ENCODE measurements around the gene ZIC4.

Gene ZIC4

DNA sequence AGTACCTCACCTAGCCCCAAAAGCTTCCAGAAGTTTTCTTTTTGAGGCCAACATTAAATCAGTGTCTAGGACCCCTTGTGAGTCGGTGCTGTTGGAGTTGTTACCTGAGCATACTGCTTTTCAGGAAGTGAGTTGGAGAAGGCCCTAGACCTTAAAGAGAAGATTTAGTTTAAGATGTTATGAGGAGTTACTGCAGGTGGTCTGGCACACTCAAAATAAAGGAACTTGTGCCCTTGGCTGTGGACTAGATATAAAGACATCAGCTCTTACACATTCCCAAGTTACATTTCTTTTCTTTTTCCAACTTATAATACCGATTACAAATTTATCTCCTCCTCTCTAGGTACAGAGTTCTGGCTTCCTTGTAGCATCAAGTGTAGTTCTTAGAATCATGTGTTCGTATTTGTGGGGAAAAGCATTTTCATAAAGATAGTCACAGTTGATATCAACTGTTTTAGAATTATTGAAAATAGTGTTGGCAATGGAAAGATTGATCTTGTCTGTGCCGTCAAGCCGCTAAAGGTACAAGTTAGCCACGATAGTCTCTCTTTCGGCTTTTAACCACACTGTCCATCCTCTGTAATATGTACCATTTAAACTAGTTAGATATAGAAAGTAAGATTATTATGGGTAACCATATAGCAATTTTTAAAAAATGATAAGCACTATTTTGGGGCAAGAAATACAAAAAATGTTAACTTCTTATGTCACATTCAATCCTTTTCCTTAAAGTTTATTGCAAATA lies 11.4 kb upstream of the ZIC4 start:
- no peak for DNase-seq

DNA sequence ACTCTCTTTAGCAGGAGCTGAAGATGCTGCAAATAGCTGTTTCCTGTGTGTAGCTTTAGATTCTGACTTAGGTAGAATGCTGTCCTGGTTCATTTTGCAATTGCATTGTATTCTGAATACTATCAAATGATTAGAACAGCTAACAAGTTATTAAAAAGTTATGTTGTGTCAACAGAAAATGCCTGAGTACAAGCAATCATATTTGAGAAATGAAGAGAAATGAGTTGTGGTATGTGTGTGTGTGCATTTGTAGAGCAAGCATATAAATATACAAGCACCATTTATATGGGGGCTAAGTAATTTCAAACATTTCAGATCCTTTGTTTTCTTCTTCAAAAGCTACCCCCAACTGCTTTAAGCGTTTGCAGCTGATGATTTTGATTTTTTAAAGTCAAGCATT lies 10.6 kb upstream of the ZIC4 start:
- no peak for DNase-seq

DNA sequence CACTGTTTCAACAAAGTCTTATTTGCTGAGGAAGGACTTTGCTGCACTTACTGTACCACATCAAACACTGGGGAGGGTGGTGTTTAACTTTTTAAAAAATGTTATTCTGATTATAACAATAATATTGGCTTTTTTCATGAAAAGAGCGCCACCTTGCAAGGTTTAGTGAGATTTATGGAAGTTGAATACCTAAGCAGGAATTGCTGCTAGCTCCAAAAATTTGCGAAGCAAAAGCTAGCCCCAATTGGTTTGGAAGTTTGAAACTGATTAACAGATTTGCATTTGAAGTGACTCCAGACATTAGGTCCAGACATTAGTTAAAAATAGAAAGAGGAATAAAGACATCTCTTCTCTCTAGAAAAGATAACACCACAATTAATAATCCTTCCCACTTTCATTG lies 9.5 kb upstream of the ZIC4 start:
- DNase-seq = no peak

DNA sequence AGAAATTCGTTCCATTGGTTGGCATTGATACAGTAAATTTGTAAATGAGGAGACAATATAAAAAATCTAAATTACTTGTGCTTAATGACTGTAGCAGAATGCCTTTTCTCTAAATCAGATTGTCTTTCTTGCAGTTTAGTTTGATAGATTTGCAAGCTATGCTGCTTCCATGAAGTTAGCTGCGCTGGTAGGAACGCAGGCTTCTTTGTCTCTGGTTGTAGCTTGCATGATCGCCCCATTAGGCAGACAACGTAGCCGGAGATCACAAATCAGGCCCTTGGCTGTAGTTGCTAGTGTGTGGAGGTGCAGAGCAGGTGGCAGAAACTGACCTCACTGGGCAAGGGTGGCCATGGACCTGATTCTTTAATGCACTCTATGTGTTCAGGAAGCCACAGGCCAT lies 8.9 kb upstream of the ZIC4 start:
- no peak for DNase-seq

DNA sequence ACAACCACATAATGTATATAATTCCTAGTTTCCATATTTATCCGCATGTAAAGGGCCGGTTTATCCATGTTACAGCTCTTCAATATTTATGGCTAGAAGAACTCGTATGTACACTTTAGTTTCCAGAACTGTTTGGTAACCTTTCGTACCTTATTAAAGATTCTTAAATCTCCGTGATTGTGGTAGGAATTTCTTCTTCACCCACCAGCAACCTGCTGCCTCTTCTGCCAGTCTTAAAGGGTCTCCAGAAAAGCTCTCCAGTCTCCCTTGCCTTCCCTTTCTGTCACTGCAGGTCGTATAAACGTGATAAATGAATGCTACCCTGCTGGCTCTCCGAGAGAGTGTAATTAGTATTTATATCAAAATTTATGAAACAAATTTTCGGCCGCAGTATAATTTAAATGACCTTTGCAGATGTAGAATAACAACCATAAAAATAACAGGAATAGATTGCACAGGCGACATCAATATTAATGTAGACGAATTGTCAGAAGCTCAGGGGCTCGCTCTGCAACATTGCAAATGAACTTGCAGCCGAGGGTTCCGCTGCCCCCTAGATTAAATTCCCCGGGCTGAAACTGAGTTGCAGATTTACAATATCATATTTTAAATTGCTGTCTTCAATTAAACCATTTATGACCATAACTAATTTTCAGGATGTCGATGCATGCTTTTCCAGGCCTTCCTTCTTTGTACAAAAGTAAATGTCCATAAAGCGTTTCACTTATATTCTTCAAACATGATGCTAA lies 8.2 kb upstream of the ZIC4 start:
- no peak for DNase-seq

DNA sequence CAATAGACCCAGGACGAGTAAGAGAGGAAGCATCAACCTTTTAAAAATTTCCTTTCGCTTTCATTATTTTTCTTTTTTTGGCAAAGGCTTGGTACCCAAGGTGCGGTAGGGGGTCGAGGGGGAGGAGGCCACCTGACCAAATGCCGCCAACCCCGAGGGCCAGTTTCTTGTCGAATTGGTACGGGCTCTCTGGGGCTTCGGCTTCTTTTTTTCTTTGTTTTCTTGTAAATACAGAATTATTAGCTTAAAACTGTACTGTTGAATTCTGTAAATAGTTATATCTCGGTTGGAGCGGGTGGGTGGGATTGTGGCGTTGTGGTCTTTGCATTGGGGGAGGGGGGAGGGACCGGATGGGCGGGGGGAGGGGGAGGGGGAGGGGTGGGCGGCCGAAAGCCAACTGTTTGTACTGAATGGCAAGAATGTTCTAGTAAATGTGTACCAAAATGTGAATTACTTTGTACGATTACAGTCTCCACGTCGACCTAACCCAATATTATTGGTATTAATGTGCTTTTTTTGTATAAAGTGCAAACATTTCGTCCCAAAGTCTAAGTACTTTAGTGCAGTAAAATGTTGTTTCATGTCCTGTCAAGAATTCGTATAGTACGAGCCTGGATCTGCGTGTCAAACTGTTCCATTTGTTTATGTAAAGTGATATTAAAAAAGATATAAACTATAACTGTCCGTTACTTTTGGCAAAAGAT lies 7.5 kb upstream of the ZIC4 start:
- no peak for DNase-seq

DNA sequence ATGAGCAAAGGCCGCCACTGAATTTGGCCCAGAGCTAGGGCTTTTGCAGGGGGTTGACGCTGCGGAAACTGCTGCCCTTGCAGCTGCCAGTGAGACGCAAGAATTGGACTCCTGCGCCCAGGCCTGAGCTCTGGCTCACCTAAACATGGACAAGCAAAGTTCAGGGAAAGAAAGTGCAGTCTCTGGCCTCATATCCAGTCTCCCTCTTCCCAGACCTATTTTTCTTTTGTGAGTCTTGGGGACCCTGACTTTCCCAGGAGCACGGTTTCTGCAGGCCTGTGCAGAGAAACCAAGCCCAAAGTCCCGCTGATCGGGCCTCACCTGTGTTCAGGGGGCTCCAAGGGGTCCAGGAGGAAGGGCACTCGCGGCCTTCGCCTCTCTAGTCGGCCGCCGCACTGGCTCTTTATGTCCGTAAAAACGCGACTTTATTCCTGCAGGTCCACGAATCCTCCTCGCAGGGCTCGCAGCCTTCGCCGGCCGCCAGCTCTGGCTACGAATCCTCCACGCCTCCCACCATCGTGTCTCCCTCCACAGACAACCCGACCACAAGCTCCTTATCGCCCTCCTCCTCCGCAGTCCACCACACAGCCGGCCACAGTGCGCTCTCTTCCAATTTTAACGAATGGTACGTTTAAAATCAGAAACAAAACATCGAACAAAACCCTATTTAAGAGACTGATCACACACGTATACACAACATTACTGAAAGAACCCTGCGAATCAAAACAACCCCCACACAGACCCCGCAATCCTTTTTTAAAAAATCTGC lies 6.8 kb upstream of the ZIC4 start:
- no peak for DNase-seq

DNA sequence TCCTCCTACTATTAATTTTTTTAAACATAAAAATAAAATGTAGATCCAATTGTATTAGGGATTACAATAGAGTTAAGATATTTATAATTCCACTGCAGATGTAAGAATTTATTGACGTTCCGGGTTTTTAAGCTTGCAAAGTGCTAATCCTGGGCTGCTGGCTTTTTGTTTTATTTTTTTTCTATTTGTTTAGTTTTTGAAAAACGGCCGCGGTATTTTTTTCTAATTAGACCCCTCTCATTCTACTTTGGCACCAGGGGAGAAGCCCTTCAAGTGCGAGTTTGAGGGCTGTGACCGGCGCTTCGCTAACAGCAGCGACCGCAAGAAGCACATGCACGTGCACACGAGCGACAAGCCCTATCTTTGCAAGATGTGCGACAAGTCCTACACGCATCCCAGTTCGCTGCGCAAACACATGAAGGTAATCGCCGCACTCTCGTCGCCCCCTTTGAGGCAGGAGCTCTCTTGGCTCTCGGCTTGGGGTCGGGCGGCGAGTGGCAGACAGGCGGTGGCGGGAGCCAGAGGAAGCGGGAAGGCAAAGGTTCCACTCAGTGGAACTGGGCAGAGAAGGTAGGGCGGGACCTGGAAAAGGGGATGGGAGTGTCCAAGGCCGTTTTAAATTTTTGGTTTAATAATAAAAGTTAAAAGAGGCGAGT lies 6.0 kb upstream of the ZIC4 start:
- no peak for DNase-seq

DNA sequence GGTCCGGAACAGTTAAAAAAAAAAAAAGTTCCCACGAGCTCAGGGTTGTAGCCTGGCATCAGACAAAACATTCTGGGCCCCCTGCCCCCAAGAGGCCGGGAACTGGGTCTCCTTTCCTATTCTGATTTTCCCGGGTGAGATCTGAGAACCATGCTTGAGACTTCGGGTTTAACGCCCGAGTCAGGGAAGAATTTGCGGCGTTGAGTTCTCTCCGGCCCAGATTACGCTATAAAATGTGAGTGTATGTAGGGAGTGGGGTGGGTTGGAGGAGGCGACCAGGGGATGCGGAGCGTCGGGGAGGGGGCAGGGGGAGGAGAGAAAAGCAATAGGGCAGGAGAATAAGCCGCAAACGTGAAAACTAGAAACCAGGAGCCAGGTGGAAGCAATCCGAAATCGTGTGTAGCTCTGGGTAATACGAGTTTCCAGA lies 5.5 kb upstream of the ZIC4 start:
- no peak for DNase-seq

DNA sequence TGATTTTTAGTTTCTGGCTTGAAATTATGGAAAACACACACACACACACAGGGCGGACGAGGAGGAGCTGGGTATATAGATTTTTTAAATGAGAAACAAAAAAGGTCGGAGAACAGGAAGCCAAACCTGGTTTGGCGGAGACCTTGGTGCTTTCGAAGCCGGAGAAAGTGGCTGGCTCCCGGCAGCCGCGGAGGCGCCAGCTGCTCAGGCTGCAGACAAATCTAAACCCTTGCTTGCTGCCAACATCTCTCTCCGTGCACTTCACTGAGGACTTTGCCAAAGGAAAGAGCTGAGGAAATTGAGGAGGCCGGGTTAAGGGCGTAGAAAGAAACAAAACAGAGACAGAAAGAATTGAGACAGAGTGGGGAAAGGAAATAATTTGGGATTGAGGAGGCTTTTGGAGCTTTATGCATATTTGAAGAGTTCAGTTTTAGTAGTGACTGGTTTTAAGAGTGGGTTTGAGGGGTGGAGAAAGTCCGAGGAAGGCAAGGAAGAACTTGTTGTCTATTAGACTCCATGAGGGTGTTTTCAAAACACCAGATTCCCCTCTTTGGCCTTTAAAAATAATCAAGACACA lies 5.0 kb upstream of the ZIC4 start:
- DNase-seq = no peak

DNA sequence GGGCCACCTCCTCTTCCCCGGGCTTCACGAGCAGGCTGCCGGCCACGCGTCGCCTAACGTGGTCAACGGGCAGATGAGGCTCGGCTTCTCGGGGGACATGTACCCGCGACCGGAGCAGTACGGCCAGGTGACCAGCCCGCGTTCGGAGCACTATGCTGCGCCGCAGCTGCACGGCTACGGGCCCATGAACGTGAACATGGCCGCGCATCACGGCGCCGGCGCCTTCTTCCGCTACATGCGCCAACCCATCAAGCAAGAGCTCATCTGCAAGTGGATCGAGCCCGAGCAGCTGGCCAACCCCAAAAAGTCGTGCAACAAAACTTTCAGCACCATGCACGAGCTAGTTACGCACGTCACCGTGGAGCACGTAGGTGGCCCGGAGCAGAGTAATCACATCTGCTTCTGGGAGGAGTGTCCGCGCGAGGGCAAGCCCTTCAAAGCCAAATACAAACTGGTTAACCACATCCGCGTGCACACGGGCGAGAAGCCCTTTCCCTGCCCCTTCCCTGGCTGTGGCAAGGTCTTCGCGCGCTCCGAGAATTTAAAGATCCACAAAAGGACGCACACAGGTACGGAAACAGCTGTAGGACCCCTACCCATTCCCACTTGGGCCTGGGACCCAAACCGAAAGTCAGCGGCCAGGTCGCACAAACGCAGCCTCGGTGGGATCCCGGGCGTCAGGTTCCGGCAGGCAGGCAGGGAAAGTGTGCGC lies 4.3 kb upstream of the ZIC4 start:
- no peak for DNase-seq

DNA sequence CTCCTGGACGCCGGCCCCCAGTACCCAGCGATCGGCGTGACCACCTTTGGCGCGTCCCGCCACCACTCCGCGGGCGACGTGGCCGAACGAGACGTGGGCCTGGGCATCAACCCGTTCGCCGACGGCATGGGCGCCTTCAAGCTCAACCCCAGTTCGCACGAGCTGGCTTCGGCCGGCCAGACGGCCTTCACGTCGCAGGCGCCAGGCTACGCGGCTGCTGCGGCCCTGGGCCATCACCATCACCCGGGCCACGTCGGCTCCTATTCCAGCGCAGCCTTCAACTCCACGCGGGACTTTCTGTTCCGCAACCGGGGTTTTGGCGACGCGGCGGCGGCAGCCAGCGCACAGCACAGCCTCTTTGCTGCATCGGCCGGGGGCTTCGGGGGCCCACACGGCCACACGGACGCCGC lies 3.8 kb upstream of the ZIC4 start:
- DNase-seq = no peak

DNA sequence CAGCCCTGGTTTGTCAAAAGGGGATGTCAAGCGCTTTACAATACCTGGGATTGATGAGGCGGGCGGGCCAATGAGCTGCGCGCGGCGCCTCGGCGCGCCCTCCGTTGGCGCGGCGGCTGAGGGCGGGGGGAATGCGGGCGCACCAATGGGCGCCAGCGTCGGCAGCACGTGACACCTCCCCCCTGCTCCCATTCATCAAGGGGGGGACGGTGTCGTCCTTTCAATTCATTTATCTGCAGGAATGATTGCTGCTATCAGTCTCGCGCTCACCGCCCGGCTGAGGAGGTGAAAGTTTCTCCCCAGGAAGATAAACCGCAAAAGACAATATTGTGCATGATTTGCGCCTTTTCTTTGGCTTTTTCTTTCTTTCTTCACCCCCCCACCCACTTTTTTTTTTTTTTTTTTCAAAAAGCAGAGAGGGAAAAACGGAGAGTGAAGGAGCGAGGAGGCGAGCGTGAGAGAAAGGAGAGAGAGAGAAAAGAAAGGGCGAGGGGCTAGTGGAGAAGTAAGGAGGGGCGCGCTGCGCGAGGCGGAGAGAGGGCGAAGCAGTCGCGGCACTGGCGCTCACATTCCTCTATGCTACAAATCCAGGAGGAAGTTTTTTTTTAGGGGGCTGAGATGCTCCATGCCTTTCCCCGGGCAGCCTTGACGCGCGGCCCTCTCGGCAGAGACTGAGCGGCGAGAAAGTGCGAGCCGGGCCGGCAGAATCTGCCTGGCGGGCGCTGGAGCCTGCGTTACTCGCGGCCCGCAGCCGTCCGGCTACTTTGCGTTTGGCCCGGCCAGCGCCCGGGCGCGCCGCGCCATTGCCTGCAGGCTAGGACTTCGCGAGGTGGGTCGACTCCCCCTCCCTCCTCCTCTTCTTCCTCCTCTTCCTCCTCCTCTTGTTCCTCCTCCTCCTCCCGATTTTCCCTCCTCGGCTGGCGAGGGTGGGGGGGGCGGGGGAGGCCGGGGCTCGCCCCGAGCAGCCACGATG lies 3.1 kb upstream of the ZIC4 start, which contains the start of gene ZIC1:
TSS of gene ZIC1 (plus strand) at position 223 of the 973 bp plus-strand sequence. CDS start at position 971, 748 bp downstream.
- DNase-seq = no peak

DNA sequence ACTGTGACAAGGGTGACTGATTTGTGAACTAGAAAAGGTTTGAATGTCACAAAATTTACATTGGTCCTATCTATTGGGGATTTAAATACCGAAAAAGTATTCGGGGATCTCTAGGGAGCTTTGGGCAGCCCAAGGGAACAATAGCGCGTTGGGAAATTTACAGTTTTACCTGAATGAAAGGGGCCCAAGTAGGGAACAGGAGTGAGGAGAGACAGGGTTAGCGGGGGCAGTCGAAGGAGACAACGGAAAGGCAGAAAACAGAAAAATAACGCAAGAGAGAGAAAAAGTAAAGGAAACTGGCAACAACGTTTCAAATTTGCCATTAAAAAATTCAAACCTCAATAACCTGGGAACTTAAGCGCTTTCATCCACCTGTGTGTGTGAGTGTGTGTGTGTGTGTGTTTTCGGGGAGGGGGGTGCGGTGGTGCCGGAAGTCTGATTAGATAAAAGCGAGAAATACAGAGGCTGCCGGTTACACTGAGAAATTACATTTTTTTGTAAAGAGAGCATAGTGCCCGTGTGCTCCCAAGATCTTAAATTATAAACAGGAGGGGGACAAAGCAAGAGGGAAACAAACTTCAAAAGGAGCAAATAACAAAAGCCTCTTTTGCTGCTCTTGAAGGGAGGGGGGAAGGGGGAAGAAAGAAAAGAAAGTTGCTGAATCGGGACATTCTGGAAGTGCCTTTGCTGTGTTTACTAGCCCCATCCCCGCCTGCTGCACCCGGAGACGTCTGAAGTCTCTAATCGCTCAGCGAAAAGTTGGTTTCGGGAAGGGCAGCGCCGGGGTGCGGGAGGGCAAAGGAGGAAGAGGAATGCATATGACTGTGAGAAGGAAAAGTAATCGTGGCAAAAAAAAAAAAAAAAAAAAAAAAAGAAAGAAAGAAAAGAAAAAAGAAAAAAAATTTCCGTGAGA lies 2.1 kb upstream of the ZIC4 start:
- no peak for DNase-seq

DNA sequence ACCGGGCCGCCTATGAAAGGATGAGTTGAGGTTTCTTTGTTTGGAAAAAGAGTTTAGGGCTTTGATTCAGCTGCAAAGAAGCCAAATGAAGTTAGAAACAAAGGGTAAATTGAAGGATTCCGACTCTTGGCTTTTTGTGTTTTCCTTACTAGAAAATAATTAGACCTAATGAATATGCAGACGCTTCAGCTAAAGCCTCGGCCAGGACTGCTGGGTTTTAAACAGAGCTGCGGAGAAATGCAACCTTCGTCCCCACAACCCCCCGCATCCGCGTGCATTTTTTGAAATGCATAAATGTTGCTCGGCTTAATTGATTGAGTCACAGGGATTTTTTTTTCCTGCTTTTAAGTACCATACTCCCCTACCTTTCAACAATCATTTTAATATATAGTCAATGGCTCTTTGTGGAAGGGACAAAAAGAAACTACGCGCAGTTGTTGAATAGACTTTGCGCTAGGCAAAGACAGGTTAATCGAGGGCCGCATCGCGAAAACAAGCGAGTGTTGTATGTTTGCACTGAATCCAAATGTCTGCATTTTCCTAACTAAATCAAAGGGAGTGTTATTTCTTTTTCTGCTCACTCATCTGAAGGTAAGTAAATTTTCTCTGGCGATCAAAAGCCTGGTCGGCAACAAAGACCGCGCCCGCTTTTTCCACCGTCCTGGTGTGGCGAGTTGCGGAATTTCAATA lies 1.3 kb upstream of the ZIC4 start:
- no peak for DNase-seq

DNA sequence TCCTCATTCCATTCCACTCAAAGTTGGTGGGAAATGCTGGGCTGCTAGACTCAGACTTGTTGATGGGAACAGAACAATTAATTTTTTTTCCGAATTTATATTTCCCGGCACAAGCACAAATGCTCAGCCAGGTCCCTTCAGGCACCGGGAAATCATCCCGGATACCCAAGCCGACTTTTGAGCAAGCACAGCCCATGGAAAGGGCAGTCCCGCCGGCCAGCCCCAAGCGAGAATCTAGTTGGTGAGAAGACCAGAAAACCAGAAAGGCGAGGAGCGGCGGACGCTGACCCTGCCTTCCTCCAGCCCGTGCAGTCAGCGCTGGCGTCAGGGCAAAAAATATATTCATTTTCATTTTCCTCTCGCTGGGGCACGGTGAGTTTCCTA lies 763 bp upstream of the ZIC4 start:
- no peak for DNase-seq

DNA sequence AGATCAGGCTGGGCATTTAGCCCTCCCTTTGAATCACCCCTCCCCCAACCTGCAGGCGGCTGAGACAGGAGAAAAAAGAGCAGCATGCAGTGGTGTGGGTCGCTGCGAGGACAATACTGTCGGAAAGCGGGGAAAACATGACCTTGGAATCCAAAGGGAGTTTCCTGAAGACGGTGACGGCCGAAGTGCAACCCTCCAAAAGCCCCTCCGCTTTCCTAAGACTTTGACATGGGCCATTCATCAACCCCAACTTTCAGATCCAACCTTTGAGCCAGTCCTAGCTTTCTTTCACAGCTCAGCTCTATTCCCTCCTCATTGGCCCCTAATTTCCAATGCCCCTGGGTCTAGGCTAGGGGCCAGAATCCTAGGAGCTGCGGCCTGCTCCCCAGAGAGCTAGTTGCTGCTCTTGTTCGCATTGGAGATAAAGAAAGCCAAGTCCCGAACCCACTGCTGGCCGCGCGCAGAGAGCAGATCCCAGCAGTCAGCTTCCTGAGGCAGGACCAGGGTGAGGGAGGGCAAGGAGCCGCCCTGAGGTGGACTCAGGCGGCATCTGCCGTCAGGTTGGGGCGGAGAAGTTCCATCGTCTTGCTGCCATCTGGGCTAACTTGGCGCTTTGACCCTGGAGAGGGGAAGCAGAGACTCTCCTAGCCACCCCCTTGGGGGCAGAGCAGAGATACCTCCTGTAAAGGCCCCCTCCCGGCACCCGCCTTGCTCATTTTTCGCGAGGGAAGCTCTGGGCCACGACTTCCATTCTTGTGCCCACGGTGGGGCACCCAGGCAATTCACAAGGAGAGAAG lies 914 bp downstream of the ZIC4 start:
- no peak for DNase-seq

DNA sequence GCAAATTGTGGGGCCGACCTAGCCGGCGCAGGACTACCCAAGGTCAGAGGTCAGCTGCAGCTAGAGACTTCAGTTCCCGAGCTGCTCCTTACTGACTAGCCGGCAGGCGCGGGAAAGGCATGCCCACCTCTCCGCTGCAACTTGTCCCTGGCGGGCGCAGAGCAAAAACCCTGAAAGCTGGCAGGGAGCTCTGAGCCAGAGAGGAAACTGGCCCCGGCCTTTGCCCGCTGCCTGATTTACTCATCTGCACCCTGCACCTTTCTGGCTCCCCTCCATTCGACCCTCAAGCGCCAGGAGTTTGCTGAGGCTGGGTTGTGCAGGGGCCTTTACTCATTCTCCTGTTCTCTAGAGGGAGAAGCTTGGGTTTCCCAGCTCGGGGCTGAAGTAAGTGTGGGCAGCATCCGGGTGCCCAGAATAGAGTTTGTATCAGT lies 1.5 kb downstream of the ZIC4 start:
- DNase-seq = no peak

All from stimulated activated CD4-positive, alpha-beta T cell treated with anti-CD3 and anti-CD28 coated beads, Interleukin-2, amount 100 ng/mL, for 48 hours (primary cell).